Thyroid gland (tissue), 4 donors: ENCODE data around the gene CHST12.

Experiments used
- POLR2A ChIP-seq, 2 donors: fragments of 450-650 bp; IDR thresholded peaks; one replicate each; pipeline ENCODE4 v1.6.1; 2017; ENCODE audit warnings: antibody characterized with exemption in 2 of 2, mild to moderate bottlenecking in 2 of 2, moderate library complexity in 1 of 2
- TF ChIP-seq, protein P1 (sequence below), 6 experiments: fragments of 200-600 bp in 3 of 6; fragments of 450-650 bp in 3 of 6; sonication (generic) in 3 of 6; IDR thresholded peaks; one replicate each; pipeline ENCODE4 v1.5.1; 2016 to 2019; ENCODE audit warnings: antibody characterized with exemption in 6 of 6, mild to moderate bottlenecking in 2 of 6, inconsistent platforms in 1 of 6, moderate library complexity in 1 of 6

- TF ChIP-seq, protein P1, sequence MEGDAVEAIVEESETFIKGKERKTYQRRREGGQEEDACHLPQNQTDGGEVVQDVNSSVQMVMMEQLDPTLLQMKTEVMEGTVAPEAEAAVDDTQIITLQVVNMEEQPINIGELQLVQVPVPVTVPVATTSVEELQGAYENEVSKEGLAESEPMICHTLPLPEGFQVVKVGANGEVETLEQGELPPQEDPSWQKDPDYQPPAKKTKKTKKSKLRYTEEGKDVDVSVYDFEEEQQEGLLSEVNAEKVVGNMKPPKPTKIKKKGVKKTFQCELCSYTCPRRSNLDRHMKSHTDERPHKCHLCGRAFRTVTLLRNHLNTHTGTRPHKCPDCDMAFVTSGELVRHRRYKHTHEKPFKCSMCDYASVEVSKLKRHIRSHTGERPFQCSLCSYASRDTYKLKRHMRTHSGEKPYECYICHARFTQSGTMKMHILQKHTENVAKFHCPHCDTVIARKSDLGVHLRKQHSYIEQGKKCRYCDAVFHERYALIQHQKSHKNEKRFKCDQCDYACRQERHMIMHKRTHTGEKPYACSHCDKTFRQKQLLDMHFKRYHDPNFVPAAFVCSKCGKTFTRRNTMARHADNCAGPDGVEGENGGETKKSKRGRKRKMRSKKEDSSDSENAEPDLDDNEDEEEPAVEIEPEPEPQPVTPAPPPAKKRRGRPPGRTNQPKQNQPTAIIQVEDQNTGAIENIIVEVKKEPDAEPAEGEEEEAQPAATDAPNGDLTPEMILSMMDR (IDR thresholded peaks at IDR 0.05) = no peak
- no peak for TF ChIP-seq POLR2A (IDR thresholded peaks at IDR 0.05)
Measured at GRCh38 chr7:2440608-2441245, 37.3 kb downstream of the CHST12 start.
